Testis (tissue), 2 donors: ENCODE measurements around the gene CRB1.

Experiments
- POLR2A ChIP-seq: fragments of 450-650 bp; IDR thresholded peaks from one replicate; pipeline ENCODE4 v1.6.1; 2017; ENCODE audit warnings: antibody characterized with exemption, mild to moderate bottlenecking, moderate library complexity
- TF ChIP-seq, protein P1 (sequence below), 3 experiments: fragments of 450-650 bp in 2 of 3; fragments of 200-600 bp in 1 of 3; sonication (generic) in 1 of 3; IDR thresholded peaks; one replicate each; pipeline ENCODE4 v1.5.1; 2016 to 2019; ENCODE audit warnings: antibody characterized with exemption in 3 of 3, mild to moderate bottlenecking in 2 of 3, moderate library complexity in 1 of 3

DNA sequence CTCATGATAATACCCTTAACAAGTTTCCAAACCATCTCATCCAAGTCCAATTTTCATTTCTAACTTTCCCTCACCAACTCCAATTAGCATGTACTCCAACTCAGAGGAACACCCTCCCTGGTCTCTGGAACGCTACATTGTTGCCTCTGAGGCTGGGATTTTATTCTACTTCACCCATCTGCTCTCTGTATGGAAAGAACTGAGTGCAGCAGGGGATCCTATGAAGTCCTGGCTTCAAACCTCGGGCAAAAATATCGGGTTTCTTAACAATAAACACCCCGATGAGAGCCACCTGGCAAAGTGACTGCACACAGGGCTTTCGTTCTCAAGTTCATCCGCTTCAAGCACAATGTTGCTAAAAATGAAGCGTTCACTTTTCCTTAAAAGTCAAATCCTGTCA, 99.6 kb downstream of the CRB1 start:
- TF ChIP-seq, protein P1, sequence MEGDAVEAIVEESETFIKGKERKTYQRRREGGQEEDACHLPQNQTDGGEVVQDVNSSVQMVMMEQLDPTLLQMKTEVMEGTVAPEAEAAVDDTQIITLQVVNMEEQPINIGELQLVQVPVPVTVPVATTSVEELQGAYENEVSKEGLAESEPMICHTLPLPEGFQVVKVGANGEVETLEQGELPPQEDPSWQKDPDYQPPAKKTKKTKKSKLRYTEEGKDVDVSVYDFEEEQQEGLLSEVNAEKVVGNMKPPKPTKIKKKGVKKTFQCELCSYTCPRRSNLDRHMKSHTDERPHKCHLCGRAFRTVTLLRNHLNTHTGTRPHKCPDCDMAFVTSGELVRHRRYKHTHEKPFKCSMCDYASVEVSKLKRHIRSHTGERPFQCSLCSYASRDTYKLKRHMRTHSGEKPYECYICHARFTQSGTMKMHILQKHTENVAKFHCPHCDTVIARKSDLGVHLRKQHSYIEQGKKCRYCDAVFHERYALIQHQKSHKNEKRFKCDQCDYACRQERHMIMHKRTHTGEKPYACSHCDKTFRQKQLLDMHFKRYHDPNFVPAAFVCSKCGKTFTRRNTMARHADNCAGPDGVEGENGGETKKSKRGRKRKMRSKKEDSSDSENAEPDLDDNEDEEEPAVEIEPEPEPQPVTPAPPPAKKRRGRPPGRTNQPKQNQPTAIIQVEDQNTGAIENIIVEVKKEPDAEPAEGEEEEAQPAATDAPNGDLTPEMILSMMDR (IDR thresholded peaks at IDR 0.05), result no peak
- TF ChIP-seq POLR2A, result no peak
